ENCODE data around the gene EGFLAM. TPM values are rescaled to one million over a fixed set of nuclear protein-coding genes. Genes with fewer than 3 reads are reported as not detected.
"Not testable (repeated sequence)": the region's sequence is repeated elsewhere in the genome, so short reads cannot be mapped to it uniquely, and the experiment has no call there.

EGFLAM gene
- total RNA-seq, 4 donors from 2014 or later, result 6.6 to 13.6 (median 9.8) TPM

DNA sequence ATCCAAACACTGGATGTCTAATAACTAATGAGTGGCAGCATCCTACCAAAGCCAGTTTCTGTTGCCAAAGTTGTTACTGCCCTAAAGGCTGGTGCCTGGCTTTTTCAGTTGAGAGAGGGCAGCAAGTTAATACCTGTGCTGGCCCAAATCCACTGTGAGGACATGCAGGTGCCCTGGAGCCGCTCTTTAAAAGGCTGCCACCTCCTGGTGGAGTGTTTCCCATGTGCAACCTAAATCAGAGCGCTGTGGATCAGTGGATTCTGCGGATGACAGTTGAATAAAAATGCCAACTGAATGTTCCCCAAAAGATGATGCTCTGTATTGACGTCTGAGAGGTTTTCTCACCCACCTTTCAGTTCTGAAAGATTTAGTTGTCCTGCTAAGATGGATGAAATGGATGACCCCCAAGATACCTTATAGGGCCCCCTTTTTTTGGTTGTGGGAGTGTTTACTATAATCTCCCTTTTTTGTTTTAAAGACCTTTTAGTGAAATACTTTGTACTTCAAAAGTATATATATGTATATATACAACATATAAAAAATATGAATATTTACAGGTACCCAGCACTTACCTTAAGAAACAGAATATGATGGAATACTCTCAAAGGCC is 146.4 kb downstream of the EGFLAM start:
- no peak for DNase-seq (ENCODE audit: extremely low spot score)
- no peaks in the 10 kb centered on the region for H3K4me1 ChIP-seq
- peaks cover 0 to 11% (median 0%) of the 10 kb centered on the region in 4 donors for H3K27me3 ChIP-seq
- no peaks in the 10 kb centered on the region for H3K36me3 ChIP-seq
- intact Hi-C loops (cut with DNase I), result no loop called here
- H3K27ac ChIP-seq (replicated peaks in 1 of 4), result no peak overlapping the region
- H3K4me3 ChIP-seq, result no peak overlapping the region
- TF ChIP-seq EP300 (IDR thresholded peaks at IDR 0.05), result no peak
- no peak for TF ChIP-seq POLR2A (IDR thresholded peaks at IDR 0.05; ENCODE audit: low read depth)
- no peak for TF ChIP-seq POLR2AphosphoS5 (IDR thresholded peaks at IDR 0.05)
- TF ChIP-seq, protein P1, sequence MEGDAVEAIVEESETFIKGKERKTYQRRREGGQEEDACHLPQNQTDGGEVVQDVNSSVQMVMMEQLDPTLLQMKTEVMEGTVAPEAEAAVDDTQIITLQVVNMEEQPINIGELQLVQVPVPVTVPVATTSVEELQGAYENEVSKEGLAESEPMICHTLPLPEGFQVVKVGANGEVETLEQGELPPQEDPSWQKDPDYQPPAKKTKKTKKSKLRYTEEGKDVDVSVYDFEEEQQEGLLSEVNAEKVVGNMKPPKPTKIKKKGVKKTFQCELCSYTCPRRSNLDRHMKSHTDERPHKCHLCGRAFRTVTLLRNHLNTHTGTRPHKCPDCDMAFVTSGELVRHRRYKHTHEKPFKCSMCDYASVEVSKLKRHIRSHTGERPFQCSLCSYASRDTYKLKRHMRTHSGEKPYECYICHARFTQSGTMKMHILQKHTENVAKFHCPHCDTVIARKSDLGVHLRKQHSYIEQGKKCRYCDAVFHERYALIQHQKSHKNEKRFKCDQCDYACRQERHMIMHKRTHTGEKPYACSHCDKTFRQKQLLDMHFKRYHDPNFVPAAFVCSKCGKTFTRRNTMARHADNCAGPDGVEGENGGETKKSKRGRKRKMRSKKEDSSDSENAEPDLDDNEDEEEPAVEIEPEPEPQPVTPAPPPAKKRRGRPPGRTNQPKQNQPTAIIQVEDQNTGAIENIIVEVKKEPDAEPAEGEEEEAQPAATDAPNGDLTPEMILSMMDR (IDR thresholded peaks at IDR 0.05), result no peak
- WGBS, result 71% methylated on average over 4 of the region's 4 CpGs
- no peaks in the 10 kb centered on the region for H3K9me3 ChIP-seq

DNA sequence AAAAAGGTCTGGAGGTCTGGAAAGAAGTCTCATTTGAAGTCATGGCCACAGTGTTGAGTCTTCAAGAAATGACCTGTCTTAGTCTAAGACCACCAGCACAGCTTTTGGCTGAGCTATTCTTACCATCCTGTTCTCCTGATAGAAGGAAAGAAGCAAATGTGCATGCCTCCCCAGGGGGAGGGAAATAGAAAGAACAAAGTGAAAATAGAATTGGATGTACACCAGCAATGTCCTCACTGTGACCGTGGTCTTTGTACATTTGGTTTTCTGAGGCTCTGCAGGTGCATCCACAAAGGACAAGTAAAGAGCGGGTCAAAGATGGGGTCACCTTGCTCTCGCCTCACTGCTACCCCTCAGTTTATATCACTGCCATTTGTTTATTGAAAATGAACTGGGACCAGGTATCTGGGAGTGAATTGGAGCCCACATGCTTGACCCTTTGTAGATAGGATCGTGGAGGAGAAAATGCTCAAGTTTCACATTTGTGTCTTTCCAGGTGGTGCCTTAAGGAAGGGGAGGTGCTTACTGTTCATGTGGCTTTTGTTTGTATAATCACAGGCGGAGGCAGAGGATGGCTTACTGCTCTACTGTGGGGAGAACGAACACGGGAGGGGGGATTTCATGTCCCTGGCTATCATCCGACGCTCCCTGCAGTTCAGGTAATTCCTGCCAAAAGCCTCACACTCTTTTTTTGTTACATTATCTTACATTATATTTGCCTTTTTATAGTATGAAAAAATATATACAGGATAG is 150.3 kb downstream of the EGFLAM start:
- WGBS, result 80% methylated on average over 9 of the region's 9 CpGs
- H3K9me3 ChIP-seq, result no peaks in the 10 kb centered on the region
- H3K4me1 ChIP-seq, result peaks cover 0 to 10% (median 8%) of the 10 kb centered on the region in 4 donors
- TF ChIP-seq POLR2AphosphoS5 (IDR thresholded peaks at IDR 0.05) (no peak), EP300 (IDR thresholded peaks at IDR 0.05) (no peak), POLR2A (IDR thresholded peaks at IDR 0.05; ENCODE audit: low read depth) (no peak)
- TF ChIP-seq, protein P1 (IDR thresholded peaks at IDR 0.05), result no peak
- H3K27me3 ChIP-seq, result no peaks in the 10 kb centered on the region
- H3K27ac ChIP-seq (replicated peaks in 1 of 4), result no peak overlapping the region
- H3K36me3 ChIP-seq, result no peaks in the 10 kb centered on the region
- intact Hi-C loops (cut with DNase I), result no loop called here
- H3K4me3 ChIP-seq, result no peak overlapping the region
- DNase-seq (ENCODE audit: extremely low spot score), result no peak

DNA sequence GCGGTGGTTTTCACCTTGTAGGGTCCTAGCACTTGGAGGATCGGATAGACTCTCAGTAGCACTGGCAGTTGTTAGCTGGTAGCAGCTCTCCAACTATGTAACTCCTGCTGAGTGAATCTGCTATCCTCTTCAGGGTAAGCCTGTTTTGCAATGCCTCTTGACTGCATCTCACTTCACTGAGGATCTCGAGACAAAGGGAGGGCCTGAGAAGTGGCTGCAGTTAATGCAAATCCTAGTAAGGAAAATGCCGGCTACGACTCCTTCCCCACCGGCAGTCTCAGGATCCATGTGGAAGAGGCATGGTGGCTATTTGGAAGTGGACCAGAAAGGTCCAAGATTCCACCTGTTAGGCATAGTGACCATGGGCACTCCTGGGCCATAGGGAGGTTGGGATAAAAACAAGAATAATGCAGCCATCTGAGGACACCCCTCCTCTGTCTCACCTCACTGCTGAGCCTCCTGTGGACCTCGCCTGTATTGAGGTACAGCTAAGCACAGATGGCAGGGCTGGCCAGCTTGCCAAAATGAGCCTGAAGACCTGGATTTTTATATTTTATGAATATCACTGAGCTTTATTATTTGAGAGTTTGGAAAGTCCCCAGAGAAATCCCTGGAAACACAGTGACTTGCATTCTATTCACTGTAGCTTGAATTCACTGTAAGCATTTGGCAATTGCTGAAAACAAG is 152.1 kb downstream of the EGFLAM start:
- H3K4me3 ChIP-seq, result no peak overlapping the region
- intact Hi-C loops (cut with DNase I), result no loop called here
- no peak for DNase-seq (ENCODE audit: extremely low spot score)
- H3K9me3 ChIP-seq, result no peaks in the 10 kb centered on the region
- TF ChIP-seq POLR2A (IDR thresholded peaks at IDR 0.05; ENCODE audit: low read depth) (no peak), POLR2AphosphoS5 (IDR thresholded peaks at IDR 0.05) (no peak), EP300 (IDR thresholded peaks at IDR 0.05) (no peak)
- TF ChIP-seq, protein P1 (IDR thresholded peaks at IDR 0.05), result no peak
- no peaks in the 10 kb centered on the region for H3K27me3 ChIP-seq
- H3K27ac ChIP-seq (replicated peaks in 1 of 4), result no peak overlapping the region
- H3K36me3 ChIP-seq, result no peaks in the 10 kb centered on the region
- 87% methylated on average over 5 of the region's 7 CpGs for WGBS
- H3K4me1 ChIP-seq, result peaks cover 0 to 16% (median 15%) of the 10 kb centered on the region in 4 donors

DNA sequence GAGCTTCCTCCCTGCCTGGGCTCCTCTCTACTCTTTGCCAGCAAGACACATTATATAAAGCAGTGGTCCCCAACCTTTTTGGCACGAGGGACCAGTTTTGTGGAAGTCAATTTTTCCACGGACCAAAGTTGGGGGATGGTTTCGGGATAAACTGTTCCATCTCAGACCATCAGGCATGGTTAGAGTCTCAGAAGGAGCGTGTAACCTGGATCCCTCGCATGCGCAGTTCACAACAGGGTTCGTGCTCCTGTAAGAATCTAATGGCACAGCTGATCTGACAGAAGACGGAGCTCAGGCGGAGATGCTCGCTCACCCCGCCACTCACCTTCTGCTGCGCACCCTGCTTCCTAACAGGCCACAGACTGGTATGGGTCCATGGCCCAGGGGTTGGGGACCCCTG is 155.3 kb downstream of the EGFLAM start:
- H3K4me1 ChIP-seq, result peaks cover 0 to 16% (median 15%) of the 10 kb centered on the region in 4 donors
- intact Hi-C loops (cut with DNase I), result no loop called here
- H3K9me3 ChIP-seq, result no peaks in the 10 kb centered on the region
- 44% methylated on average over 11 of the region's 12 CpGs for WGBS
- no peaks in the 10 kb centered on the region for H3K27me3 ChIP-seq
- peak overlapping the region in 1 of 4 donors; percentile 15 for H3K4me3 ChIP-seq
- TF ChIP-seq POLR2A (IDR thresholded peaks at IDR 0.05; ENCODE audit: low read depth), result no peak
- peak in 1 of 2 donors; percentile 51 for TF ChIP-seq POLR2AphosphoS5 (IDR thresholded peaks at IDR 0.05)
- DNase-seq (ENCODE audit: extremely low spot score), result no peak
- H3K27ac ChIP-seq (replicated peaks in 1 of 4), result peak overlapping the region in 2 of 4 donors; percentile 39 to 47
- no peaks in the 10 kb centered on the region for H3K36me3 ChIP-seq

DNA sequence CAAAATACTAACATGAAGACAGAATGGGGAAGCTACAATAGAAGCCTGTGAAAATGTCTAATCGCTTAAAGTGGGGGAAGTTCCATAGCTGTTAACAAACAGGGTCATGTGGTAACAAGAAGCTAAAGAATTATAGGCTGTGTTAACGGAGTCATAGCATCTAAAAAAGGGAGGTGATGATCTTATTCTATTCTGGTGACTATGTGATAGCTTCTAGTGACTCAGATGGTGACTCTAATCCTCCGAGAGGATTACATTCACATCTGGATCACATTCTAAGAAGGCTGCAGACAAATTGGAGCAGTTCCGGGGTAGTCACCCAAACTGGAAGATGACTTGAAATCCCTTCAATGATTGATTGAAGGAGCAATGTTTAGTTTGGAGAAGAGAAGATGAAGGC is 156.0 kb downstream of the EGFLAM start:
- 73% methylated on average over 4 of the region's 4 CpGs for WGBS
- intact Hi-C loops (cut with DNase I), result no loop called here
- Histone ChIP-seq H3K27me3 (no peaks in the 10 kb centered on the region), H3K36me3 (no peaks in the 10 kb centered on the region), H3K27ac (replicated peaks in 1 of 4) (no peak overlapping the region), H3K9me3 (no peaks in the 10 kb centered on the region), H3K4me1 (peaks cover 0 to 16% (median 15%) of the 10 kb centered on the region in 4 donors), H3K4me3 (no peak overlapping the region)
- no peak for DNase-seq (ENCODE audit: extremely low spot score)
- no peak for TF ChIP-seq POLR2AphosphoS5 (IDR thresholded peaks at IDR 0.05)
- TF ChIP-seq EP300 (IDR thresholded peaks at IDR 0.05), result no peak
- TF ChIP-seq, protein P1 (IDR thresholded peaks at IDR 0.05), result no peak
- TF ChIP-seq POLR2A (IDR thresholded peaks at IDR 0.05; ENCODE audit: low read depth), result no peak

DNA sequence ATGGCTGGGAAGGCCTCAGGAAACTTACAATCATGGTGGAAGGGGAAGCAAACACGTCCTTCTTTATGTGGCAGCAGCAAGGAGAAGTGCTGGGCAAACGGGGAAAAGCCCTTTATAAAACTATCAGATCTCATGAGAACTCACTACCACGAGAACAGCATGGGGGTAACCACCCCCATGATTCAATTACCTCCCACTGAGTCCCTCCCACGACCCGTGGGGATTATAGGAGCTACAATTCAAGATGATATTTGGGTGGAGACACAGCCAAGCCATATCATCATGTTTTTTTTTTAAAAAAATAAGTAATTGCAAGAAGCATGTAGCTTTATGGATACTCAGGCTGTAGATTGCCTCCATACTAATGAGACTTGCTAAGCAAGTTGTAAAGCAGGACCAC is 157.4 kb downstream of the EGFLAM start:
- 75% methylated on average over 5 of the region's 5 CpGs for WGBS
- H3K9me3 ChIP-seq; intact Hi-C loops (cut with DNase I); DNase-seq (ENCODE audit: extremely low spot score); H3K4me3 ChIP-seq; H3K27ac ChIP-seq (replicated peaks in 1 of 4); H3K27me3 ChIP-seq; H3K36me3 ChIP-seq: not testable (repeated sequence)
- H3K4me1 ChIP-seq, result peaks cover 0 to 16% (median 15%) of the 10 kb centered on the region in 4 donors

Data from esophagus muscularis mucosa (tissue), 4 donors.